ENCODE measurements around the gene GEN1. TPM values are rescaled to one million over a fixed set of nuclear protein-coding genes. Genes with fewer than 3 reads are reported as not detected.

The GEN1 gene
- total RNA-seq, 2 experiments from 2014 or later, result 4.3 to 4.6 TPM

- ChIA-PET CTCF (no interaction called here), POLR2A (no interaction called here)
- intact Hi-C loops (cut with DNase I, micrococcal nuclease), result no loop called here
- DNase-seq, result no peak
- Histone ChIP-seq H3K27me3 (ENCODE audit: control insufficient read depth in 1 of 2, insufficient read depth in 2 of 2, low read length in 2 of 2) (no peaks in the 10 kb centered on the region), H3K36me3 (ENCODE audit: insufficient read depth, low read length) (no peaks in the 10 kb centered on the region), H3K27ac (ENCODE audit: low read depth in 1 of 2, low read length in 2 of 2) (no peak overlapping the region), H3K9me3 (ENCODE audit: control insufficient read depth in 1 of 2, insufficient read depth in 1 of 2, low read length in 2 of 2) (no peaks in the 10 kb centered on the region), H3K4me3 (ENCODE audit: low read length) (no peak overlapping the region), H3K4me1 (ENCODE audit: insufficient read depth, low read length) (no peaks in the 10 kb centered on the region)
- H3K36me3 Mint-ChIP-seq (ENCODE audit: low read depth), result no peaks in the 10 kb centered on the region
- H3K27ac Mint-ChIP-seq, result no peak overlapping the region
- peaks cover 27% of the 10 kb centered on the region for H3K27me3 Mint-ChIP-seq
- no peaks in the 10 kb centered on the region for H3K9me3 Mint-ChIP-seq
- TF ChIP-seq CTCF (IDR thresholded peaks at IDR 0.05), result no peak
- H3K4me3 Mint-ChIP-seq, result no peak overlapping the region
- no peaks in the 10 kb centered on the region for H3K4me1 Mint-ChIP-seq (ENCODE audit: low read depth)
- no peak for ATAC-seq (ENCODE audit: poor library complexity)
Measured at GRCh38 chr2:17815468-17816184, 61.7 kb downstream of the GEN1 start.

GRCh38 chr2:17816396-17817245 is 62.7 kb downstream of the GEN1 start, which contains the start of gene MSGN1:
Gene MSGN1 (plus strand): TSS chr2:17816460. CDS start chr2:17816519, 59 bp downstream.
- POLR2A ChIA-PET, result no interaction called here

More at GRCh38 chr2:17816396-17817245, 62.7 kb downstream of the GEN1 start, which contains the start of gene MSGN1:
- Mint-ChIP-seq H3K36me3 (ENCODE audit: low read depth) (no peaks in the 10 kb centered on the region), H3K27me3 (peaks cover 28% of the 10 kb centered on the region), H3K4me3 (no peak within 1 kb of the TSS), H3K9me3 (no peaks in the 10 kb centered on the region), H3K27ac (no peak within 1 kb of the TSS), H3K4me1 (ENCODE audit: low read depth) (no peaks in the 10 kb centered on the region)
- ATAC-seq (ENCODE audit: poor library complexity), result no peak
- CTCF ChIA-PET, result no interaction called here
- H3K9me3 ChIP-seq (ENCODE audit: control insufficient read depth in 1 of 2, insufficient read depth in 1 of 2, low read length in 2 of 2), result no peaks in the 10 kb centered on the region
- H3K4me1 ChIP-seq (ENCODE audit: insufficient read depth, low read length), result peaks cover 2% of the 10 kb centered on the region
- intact Hi-C loops (cut with DNase I, micrococcal nuclease), result no loop called here
- H3K27ac ChIP-seq (ENCODE audit: low read depth in 1 of 2, low read length in 2 of 2), result no peak within 1 kb of the TSS
- H3K27me3 ChIP-seq (ENCODE audit: control insufficient read depth in 1 of 2, insufficient read depth in 2 of 2, low read length in 2 of 2), result no peaks in the 10 kb centered on the region
- no peak for TF ChIP-seq CTCF (IDR thresholded peaks at IDR 0.05)
- DNase-seq, result no peak
- H3K36me3 ChIP-seq (ENCODE audit: insufficient read depth, low read length), result no peaks in the 10 kb centered on the region
- H3K4me3 ChIP-seq (ENCODE audit: low read length), result no peak within 1 kb of the TSS
